ENCODE data around the gene BTRC. TPM values are rescaled to one million over a fixed set of nuclear protein-coding genes. Genes with fewer than 3 reads are reported as not detected.

The BTRC gene
- total RNA-seq, 1 donor: 12.6 TPM

DNA sequence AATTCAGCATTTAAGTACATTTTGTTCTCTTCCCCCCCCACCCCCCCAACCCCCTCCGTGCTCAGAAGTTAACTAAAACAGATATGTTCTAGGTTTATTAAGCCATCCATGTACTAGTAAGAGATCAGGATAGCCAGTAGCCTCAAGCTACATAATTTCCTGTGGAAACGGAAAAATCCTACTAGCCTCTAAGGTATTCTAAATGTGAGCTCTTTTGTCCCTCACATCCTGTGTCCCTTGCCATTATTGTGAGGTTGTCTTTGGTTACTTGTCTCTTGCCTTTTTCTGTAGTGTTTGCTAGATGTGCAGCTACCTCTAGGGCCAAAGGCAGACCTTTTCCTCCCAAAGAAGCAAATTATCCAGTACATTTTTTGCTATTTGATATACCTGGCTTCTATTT lies 92.1 kb downstream of the BTRC start:
- no peak for DNase-seq (ENCODE audit: low read depth)
- H3K4me3 ChIP-seq (ENCODE audit: low read depth, low read length): no peak overlapping the region
- TF ChIP-seq CTCF (IDR thresholded peaks at IDR 0.05; ENCODE audit: insufficient read depth, low read length): no peak

GRCh38 chr10:101446947-101447346 lies 93.0 kb downstream of the BTRC start:
- H3K4me3 ChIP-seq (ENCODE audit: low read depth, low read length): no peak overlapping the region
- no peak for TF ChIP-seq CTCF (IDR thresholded peaks at IDR 0.05; ENCODE audit: insufficient read depth, low read length)
- DNase-seq (ENCODE audit: low read depth): no peak

DNA sequence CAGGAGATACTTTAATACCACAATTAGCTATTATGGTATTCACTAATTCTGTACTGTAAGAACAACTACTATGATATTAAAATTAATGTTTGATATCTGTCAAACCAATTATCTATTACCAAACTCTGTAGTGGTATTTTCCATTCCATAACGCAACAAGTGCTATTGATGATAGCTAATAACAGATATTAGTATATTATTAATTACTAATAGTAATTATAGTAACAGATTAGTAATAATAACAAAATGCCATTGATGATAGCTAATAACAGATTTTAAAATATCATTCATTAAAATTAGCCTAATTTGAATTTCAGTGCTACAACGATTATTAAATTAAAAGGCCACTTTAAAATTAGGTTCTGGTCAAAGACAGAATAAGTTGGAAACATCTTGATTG lies 93.5 kb downstream of the BTRC start:
- no peak overlapping the region for H3K4me3 ChIP-seq (ENCODE audit: low read depth, low read length)
- DNase-seq (ENCODE audit: low read depth): no peak
- no peak for TF ChIP-seq CTCF (IDR thresholded peaks at IDR 0.05; ENCODE audit: insufficient read depth, low read length)

- no peak overlapping the region for H3K4me3 ChIP-seq (ENCODE audit: low read depth, low read length)
- no peak for TF ChIP-seq CTCF (IDR thresholded peaks at IDR 0.05; ENCODE audit: insufficient read depth, low read length)
- DNase-seq (ENCODE audit: low read depth): no peak
Measured at GRCh38 chr10:101450277-101451080, 96.5 kb downstream of the BTRC start.

DNA sequence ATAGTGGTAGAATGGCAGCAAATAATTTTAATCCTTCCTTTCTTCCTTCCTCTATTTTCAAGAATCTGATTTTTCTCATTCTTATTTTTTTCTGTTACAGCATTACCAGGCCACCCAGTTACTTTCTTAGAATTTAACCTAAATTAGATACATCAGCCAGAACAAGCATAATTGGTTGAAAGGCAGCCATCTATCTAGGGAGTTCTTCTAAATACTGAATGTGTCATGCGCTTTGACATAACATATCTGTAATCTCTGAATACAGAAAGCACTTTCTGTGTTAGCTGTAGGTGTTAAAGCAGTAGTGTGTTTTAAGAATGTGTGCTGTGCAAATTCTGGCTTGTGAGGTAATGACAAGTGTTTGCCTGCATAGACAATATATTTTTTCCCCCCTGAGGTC lies 97.3 kb downstream of the BTRC start:
- TF ChIP-seq CTCF (IDR thresholded peaks at IDR 0.05; ENCODE audit: insufficient read depth, low read length): no peak
- H3K4me3 ChIP-seq (ENCODE audit: low read depth, low read length): no peak overlapping the region
- no peak for DNase-seq (ENCODE audit: low read depth)

DNA sequence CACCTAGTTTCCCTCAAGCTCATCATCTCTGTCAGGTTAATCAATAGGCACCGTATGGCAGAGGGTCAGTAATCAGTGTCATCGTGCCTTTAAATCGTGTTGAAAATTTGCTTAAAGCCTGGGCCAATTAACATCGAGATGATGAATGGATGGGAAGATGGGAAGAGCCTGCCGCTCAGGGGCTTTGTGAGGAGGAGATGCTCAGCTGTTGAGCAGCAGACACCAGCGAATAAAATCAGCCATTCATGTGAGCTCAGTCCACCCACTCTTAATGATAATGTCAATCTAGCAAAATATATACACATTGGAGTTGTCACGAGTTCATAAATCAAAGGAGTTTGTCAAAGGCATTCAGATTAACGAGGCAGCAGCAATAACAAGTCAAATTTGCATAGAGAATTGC lies 97.7 kb downstream of the BTRC start:
- no peak overlapping the region for H3K4me3 ChIP-seq (ENCODE audit: low read depth, low read length)
- TF ChIP-seq CTCF (IDR thresholded peaks at IDR 0.05; ENCODE audit: insufficient read depth, low read length): no peak
- no peak for DNase-seq (ENCODE audit: low read depth)

DNA sequence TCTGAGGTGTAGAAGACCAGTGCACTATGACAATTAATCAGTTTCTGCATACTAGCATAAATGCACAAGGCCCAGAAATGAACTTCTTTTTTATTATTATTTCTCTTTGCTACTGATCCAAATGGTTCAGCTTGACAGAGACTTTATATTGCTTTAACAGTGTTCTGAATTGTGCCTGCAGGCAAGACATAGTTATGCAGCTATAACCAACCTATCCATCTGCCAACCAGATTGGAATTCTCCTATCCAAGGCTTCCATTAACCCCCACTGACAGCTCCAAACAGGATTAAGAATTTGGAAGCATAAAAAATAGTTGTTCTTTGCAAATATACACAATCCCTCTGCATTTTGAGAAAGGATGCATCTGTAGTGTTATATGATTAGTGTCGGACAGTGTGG lies 98.2 kb downstream of the BTRC start:
- DNase-seq (ENCODE audit: low read depth): no peak
- no peak overlapping the region for H3K4me3 ChIP-seq (ENCODE audit: low read depth, low read length)
- no peak for TF ChIP-seq CTCF (IDR thresholded peaks at IDR 0.05; ENCODE audit: insufficient read depth, low read length)
